ENCODE results near the gene ADPRS.

DNA sequence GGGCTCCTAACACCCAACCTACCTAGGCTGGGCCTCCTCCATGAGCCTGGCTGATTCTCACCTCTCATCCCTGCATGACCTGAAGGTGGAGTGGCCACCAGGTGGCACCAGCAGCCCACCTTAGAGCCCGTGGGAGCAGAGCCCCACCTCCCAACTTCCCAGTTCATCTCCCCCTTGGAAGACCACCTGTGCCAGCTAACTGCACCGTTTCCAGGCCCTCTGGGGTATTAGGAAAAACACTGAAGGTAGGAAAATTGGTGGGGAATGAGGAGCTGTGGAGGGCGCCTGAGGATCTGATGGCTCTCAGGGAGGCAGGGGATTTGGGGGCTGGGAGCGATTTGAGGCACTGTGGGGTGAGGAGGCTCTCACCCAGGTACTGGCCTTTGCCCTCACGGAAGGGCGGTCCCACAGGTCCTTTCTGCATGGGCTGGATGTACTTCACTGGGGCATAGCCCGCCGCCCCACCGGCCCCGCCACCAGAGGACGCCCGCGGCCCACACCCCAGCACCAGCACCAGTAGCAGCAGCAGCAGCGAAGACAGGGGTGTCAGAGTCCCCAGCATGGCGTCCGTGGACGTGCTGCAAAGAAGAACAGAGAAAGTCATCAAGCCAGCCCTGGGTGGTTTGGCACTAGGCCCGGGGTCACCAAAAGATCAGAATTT lies 11.1 kb downstream of the ADPRS start:
- no peak for TF ChIP-seq FOS (IDR thresholded peaks at IDR 0.05; ENCODE audit: borderline replicate concordance, insufficient read depth, low read length)
- TF ChIP-seq, protein P1, sequence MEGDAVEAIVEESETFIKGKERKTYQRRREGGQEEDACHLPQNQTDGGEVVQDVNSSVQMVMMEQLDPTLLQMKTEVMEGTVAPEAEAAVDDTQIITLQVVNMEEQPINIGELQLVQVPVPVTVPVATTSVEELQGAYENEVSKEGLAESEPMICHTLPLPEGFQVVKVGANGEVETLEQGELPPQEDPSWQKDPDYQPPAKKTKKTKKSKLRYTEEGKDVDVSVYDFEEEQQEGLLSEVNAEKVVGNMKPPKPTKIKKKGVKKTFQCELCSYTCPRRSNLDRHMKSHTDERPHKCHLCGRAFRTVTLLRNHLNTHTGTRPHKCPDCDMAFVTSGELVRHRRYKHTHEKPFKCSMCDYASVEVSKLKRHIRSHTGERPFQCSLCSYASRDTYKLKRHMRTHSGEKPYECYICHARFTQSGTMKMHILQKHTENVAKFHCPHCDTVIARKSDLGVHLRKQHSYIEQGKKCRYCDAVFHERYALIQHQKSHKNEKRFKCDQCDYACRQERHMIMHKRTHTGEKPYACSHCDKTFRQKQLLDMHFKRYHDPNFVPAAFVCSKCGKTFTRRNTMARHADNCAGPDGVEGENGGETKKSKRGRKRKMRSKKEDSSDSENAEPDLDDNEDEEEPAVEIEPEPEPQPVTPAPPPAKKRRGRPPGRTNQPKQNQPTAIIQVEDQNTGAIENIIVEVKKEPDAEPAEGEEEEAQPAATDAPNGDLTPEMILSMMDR (IDR thresholded peaks at IDR 0.05; ENCODE audit: extremely low read depth in 1 of 2, insufficient read depth in 1 of 2, low read depth in 1 of 2, low read length in 2 of 2), result peak; percentile 84
- TF ChIP-seq POLR2A (IDR thresholded peaks at IDR 0.05; ENCODE audit: low read depth, low read length), result no peak
- no peak for TF ChIP-seq POLR2AphosphoS5 (IDR thresholded peaks at IDR 0.05; ENCODE audit: insufficient read depth, low read depth, low read length)
- TF ChIP-seq, protein P2, sequence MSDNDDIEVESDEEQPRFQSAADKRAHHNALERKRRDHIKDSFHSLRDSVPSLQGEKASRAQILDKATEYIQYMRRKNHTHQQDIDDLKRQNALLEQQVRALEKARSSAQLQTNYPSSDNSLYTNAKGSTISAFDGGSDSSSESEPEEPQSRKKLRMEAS (IDR thresholded peaks at IDR 0.05; ENCODE audit: insufficient read depth, insufficient read length), result no peak
- no peak for TF ChIP-seq JUN (IDR thresholded peaks at IDR 0.05; ENCODE audit: borderline replicate concordance, insufficient read depth, insufficient read length, low read depth)
- TF ChIP-seq EZH2 (IDR thresholded peaks at IDR 0.05; ENCODE audit: borderline replicate concordance, low read depth, low read length, severe bottlenecking), result no peak
- TF ChIP-seq GATA2 (IDR thresholded peaks at IDR 0.05; ENCODE audit: insufficient read depth, insufficient read length, low read depth, low read length), result no peak

All from endothelial cell of umbilical vein (primary cell).